Measurements from ENCODE around the gene ZFYVE9. TPM values are rescaled to one million over a fixed set of nuclear protein-coding genes. Genes with fewer than 3 reads are reported as not detected.
A peak's percentile ranks its signal among the peaks of the same experiment; 100 is the strongest.

ZFYVE9 gene
- total and polyA plus RNA-seq, 10 of the 15 experiments (the other 5 are each of a cell fraction or from before 2014, with no cell fraction given) = 0.26 to 6.9 (median 2.3) TPM

DNA sequence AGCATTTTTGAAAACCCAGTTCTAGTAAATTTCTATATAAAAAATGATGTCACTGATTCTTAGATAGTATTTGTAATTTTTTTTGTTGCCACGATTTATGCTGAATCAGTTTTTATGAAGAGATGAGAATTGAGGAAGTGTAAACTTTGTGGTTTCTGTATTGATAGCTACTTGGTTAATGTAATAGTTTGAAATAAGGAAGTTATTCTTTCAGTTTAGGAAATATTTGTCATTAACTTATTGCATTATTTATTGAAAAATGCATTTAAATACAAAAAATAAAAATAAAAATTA, 97.8 kb downstream of the ZFYVE9 start (continued):
- TF ChIP-seq ATF2 (IDR thresholded peaks at IDR 0.05; ENCODE audit: low read length) = peak; percentile 59; the same call in 1 of the 2 replicates
- no peak for TF ChIP-seq HDAC2 (IDR thresholded peaks at IDR 0.05)
- no peak for TF ChIP-seq ZSCAN29 (IDR thresholded peaks at IDR 0.05)
- no peak for TF ChIP-seq POLR2AphosphoS2 (IDR thresholded peaks at IDR 0.05; ENCODE audit: low read depth, low read length)
- peak; percentile 94 for TF ChIP-seq SPI1 (IDR thresholded peaks at IDR 0.05; ENCODE audit: borderline replicate concordance, insufficient read depth, low read depth, low read length)
- peak; percentile 66 for TF ChIP-seq NFIC (IDR thresholded peaks at IDR 0.05; ENCODE audit: low read depth, low read length)
- no peak for TF ChIP-seq ZBED1 (IDR thresholded peaks at IDR 0.05; ENCODE audit: borderline replicate concordance)
- TF ChIP-seq DPF2 (IDR thresholded peaks at IDR 0.05) = 0 out of 2 replicates have a peak, but pooled peaks have one; percentile 30
- no peak for TF ChIP-seq ESRRA (IDR thresholded peaks at IDR 0.05; ENCODE audit: low read length)
- no peak for TF ChIP-seq SMAD1 (IDR thresholded peaks at IDR 0.05; ENCODE audit: low read depth, partially characterized antibody)
- TF ChIP-seq, protein P1, sequence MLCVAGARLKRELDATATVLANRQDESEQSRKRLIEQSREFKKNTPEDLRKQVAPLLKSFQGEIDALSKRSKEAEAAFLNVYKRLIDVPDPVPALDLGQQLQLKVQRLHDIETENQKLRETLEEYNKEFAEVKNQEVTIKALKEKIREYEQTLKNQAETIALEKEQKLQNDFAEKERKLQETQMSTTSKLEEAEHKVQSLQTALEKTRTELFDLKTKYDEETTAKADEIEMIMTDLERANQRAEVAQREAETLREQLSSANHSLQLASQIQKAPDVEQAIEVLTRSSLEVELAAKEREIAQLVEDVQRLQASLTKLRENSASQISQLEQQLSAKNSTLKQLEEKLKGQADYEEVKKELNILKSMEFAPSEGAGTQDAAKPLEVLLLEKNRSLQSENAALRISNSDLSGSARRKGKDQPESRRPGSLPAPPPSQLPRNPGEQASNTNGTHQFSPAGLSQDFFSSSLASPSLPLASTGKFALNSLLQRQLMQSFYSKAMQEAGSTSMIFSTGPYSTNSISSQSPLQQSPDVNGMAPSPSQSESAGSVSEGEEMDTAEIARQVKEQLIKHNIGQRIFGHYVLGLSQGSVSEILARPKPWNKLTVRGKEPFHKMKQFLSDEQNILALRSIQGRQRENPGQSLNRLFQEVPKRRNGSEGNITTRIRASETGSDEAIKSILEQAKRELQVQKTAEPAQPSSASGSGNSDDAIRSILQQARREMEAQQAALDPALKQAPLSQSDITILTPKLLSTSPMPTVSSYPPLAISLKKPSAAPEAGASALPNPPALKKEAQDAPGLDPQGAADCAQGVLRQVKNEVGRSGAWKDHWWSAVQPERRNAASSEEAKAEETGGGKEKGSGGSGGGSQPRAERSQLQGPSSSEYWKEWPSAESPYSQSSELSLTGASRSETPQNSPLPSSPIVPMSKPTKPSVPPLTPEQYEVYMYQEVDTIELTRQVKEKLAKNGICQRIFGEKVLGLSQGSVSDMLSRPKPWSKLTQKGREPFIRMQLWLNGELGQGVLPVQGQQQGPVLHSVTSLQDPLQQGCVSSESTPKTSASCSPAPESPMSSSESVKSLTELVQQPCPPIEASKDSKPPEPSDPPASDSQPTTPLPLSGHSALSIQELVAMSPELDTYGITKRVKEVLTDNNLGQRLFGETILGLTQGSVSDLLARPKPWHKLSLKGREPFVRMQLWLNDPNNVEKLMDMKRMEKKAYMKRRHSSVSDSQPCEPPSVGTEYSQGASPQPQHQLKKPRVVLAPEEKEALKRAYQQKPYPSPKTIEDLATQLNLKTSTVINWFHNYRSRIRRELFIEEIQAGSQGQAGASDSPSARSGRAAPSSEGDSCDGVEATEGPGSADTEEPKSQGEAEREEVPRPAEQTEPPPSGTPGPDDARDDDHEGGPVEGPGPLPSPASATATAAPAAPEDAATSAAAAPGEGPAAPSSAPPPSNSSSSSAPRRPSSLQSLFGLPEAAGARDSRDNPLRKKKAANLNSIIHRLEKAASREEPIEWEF (IDR thresholded peaks at IDR 0.05; ENCODE audit: insufficient replicate concordance, low read depth, low read length) = peak; percentile 43
- TF ChIP-seq MTA2 (IDR thresholded peaks at IDR 0.05; ENCODE audit: low read depth) = peak; percentile 73
- TF ChIP-seq, protein P2, sequence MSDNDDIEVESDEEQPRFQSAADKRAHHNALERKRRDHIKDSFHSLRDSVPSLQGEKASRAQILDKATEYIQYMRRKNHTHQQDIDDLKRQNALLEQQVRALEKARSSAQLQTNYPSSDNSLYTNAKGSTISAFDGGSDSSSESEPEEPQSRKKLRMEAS (IDR thresholded peaks at IDR 0.05; ENCODE audit: low read depth, low read length) = no peak

Measured in GM12878 (cell line).